Endothelial cell of umbilical vein (primary cell): ENCODE measurements around the gene CCNA1.

ENCODE experiments used
- CTCF ChIP-seq, 2 donors: IDR thresholded peaks; 1 replicate in 1 of 2; 2 replicates in 1 of 2; pipeline ENCODE4 v1.5.1; 2011; ENCODE audit warnings: low read length in 2 of 2, mild to moderate bottlenecking in 2 of 2, moderate library complexity in 2 of 2, control low read depth in 1 of 2, inconsistent platforms in 1 of 2, low read depth in 1 of 2; ENCODE audit not compliant: insufficient read depth in 1 of 2; ENCODE audit errors: extremely low read depth in 1 of 2
- EZH2 ChIP-seq: IDR thresholded peaks from 2 replicates; pipeline ENCODE4 v1.6.1; 2012; ENCODE audit warnings: borderline replicate concordance, low read depth, mild to moderate bottlenecking, moderate library complexity, low read length, inconsistent platforms; ENCODE audit not compliant: severe bottlenecking
- GATA2 ChIP-seq: IDR thresholded peaks from 2 replicates; pipeline ENCODE4 v1.7.0; 2011; ENCODE audit warnings: low read depth, mild to moderate bottlenecking, moderate library complexity, mixed read lengths, low read length; ENCODE audit not compliant: insufficient read length, insufficient read depth
- JUN ChIP-seq: IDR thresholded peaks from 2 replicates; pipeline ENCODE4 v1.6.1; 2011; ENCODE audit warnings: borderline replicate concordance, low read depth; ENCODE audit not compliant: insufficient read length, insufficient read depth
- MAX ChIP-seq: IDR thresholded peaks from 2 replicates; pipeline ENCODE4 v1.6.1; 2011; ENCODE audit not compliant: insufficient read depth, insufficient read length
- POLR2A ChIP-seq: IDR thresholded peaks from 2 replicates; pipeline ENCODE4 v1.6.1; 2012; ENCODE audit warnings: low read depth, mild to moderate bottlenecking, control low read depth, low read length
- POLR2AphosphoS5 ChIP-seq: IDR thresholded peaks from 2 replicates; pipeline ENCODE4 v1.6.1; 2012; ENCODE audit warnings: low read depth, mild to moderate bottlenecking, control low read depth, low read length, moderate library complexity; ENCODE audit not compliant: insufficient read depth

- TF ChIP-seq POLR2A (no peak), JUN (no peak), CTCF (IDR thresholded peaks at IDR 0.05; ENCODE audit: extremely low read depth in 1 of 2, insufficient read depth in 1 of 2, low read depth in 1 of 2, low read length in 2 of 2) (no peak), POLR2AphosphoS5 (no peak), GATA2 (no peak), EZH2 (no peak), MAX (no peak)
Measured at GRCh38 chr13:36432106-36432544, at the start of gene CCNA1.
